ENCODE results near the gene ADCY3.

The ADCY3 gene

GRCh38 chr2:24872344-24873115 is 47.5 kb downstream of the ADCY3 start:
- no peak for DNase-seq

- DNase-seq, result no peak
Measured at GRCh38 chr2:24871852-24872333, 48.1 kb downstream of the ADCY3 start.

- no peak for DNase-seq
Measured at GRCh38 chr2:24870891-24871705, 48.9 kb downstream of the ADCY3 start.

- DNase-seq, result no peak
Measured at GRCh38 chr2:24870440-24870839, 49.6 kb downstream of the ADCY3 start.

- no peak for DNase-seq
Measured at GRCh38 chr2:24866946-24867345, 53.1 kb downstream of the ADCY3 start.

GRCh38 chr2:24863641-24864040 is 56.4 kb downstream of the ADCY3 start:
- DNase-seq, result no peak

- DNase-seq, result no peak
Measured at GRCh38 chr2:24861500-24861899, 58.5 kb downstream of the ADCY3 start.

- no peak for DNase-seq
Measured at GRCh38 chr2:24860631-24861030, 59.4 kb downstream of the ADCY3 start.

- DNase-seq, result no peak
Measured at GRCh38 chr2:24859968-24860600, 60.0 kb downstream of the ADCY3 start.

GRCh38 chr2:24858996-24859395 is 61.0 kb downstream of the ADCY3 start:
- DNase-seq, result no peak

GRCh38 chr2:24857746-24858145 is 62.3 kb downstream of the ADCY3 start:
- no peak for DNase-seq

GRCh38 chr2:24856791-24857211 is 63.2 kb downstream of the ADCY3 start:
- DNase-seq, result no peak

GRCh38 chr2:24855726-24856125 is 64.3 kb downstream of the ADCY3 start:
- DNase-seq, result no peak

GRCh38 chr2:24855022-24855622 is 64.9 kb downstream of the ADCY3 start:
- DNase-seq, result no peak

GRCh38 chr2:24853996-24854395 is 66.0 kb downstream of the ADCY3 start:
- no peak for DNase-seq

GRCh38 chr2:24853046-24853445 is 67.0 kb downstream of the ADCY3 start:
- no peak for DNase-seq

GRCh38 chr2:24852431-24853020 is 67.5 kb downstream of the ADCY3 start:
- DNase-seq, result no peak

- DNase-seq, result no peak
Measured at GRCh38 chr2:24852026-24852425, 68.0 kb downstream of the ADCY3 start.

GRCh38 chr2:24850944-24851343 is 69.1 kb downstream of the ADCY3 start:
- no peak for DNase-seq

- DNase-seq, result no peak
Measured at GRCh38 chr2:24845691-24846090, 74.3 kb downstream of the ADCY3 start.

- no peak for DNase-seq
Measured at GRCh38 chr2:24844023-24844685, 75.9 kb downstream of the ADCY3 start.

- no peak for DNase-seq
Measured at GRCh38 chr2:24843330-24843860, 76.6 kb downstream of the ADCY3 start.

Data from KG1 (cell line).